Calu3 (cell line): ENCODE data around the gene ALDH9A1. TPM values are rescaled to one million over a fixed set of nuclear protein-coding genes. Genes with fewer than 3 reads are reported as not detected.
"Not testable (repeated sequence)": the region's sequence is repeated elsewhere in the genome, so short reads cannot be mapped to it uniquely, and the experiment has no call there.

Experiments
- BruUV-seq: library from RNA; stranded (reverse); fragments of 400-500 nt; replicated peaks from 2 replicates; lab custom pipeline; 2021; lab: Mats Ljungman, UMichigan
- CTCF ChIA-PET: fragments of 300-600 bp; sonication (Branson Sonifier 250); formaldehyde crosslinking; loops from one replicate; lab custom pipeline; 2022; ENCODE audit warnings: antibody characterized with exemption; lab: Charles Lee
- DNase-seq: peaks from one replicate; pipeline ENCODE4 v3.0.0; 2022
- H3K27ac Mint-ChIP-seq: one replicate; pipeline ENCODE4 v1.8.0; 2022; ENCODE audit warnings: mixed read lengths; ENCODE audit not compliant: unreplicated experiment
- H3K27me3 Mint-ChIP-seq: one replicate; pipeline ENCODE4 v1.8.0; 2022; ENCODE audit warnings: mixed read lengths; ENCODE audit not compliant: unreplicated experiment
- H3K36me3 Mint-ChIP-seq: one replicate; pipeline ENCODE4 v1.8.0; 2022; ENCODE audit warnings: mild to moderate bottlenecking, moderate library complexity, mixed read lengths; ENCODE audit not compliant: insufficient read depth, unreplicated experiment
- H3K4me1 Mint-ChIP-seq: one replicate; pipeline ENCODE4 v1.8.0; 2022; ENCODE audit warnings: mild to moderate bottlenecking, low read depth, mixed read lengths; ENCODE audit not compliant: unreplicated experiment
- H3K4me3 Mint-ChIP-seq: one replicate; pipeline ENCODE4 v1.8.0; 2022; ENCODE audit warnings: mild to moderate bottlenecking, low read depth, moderate library complexity, mixed read lengths; ENCODE audit not compliant: unreplicated experiment
- H3K9me3 Mint-ChIP-seq: one replicate; pipeline ENCODE4 v1.8.0; 2022; ENCODE audit warnings: low read depth, mixed read lengths; ENCODE audit not compliant: unreplicated experiment
- CTCF ChIP-seq: fragments of 200-600 bp; IDR thresholded peaks from one replicate; pipeline ENCODE4 v1.8.0; 2022; ENCODE audit warnings: antibody characterized with exemption; ENCODE audit not compliant: unreplicated experiment
- intact Hi-C: fragments of 100-400 bp; cut with micrococcal nuclease; formaldehyde crosslinking; loops from one replicate; pipeline ENCODE4 v1.10.0; 2022; ENCODE audit not compliant: unreplicated experiment
- total RNA-seq: library from RNA; stranded (reverse); gene quantifications from 2 replicates; pipeline ENCODE4 v1.2.3, GENCODE V29; 2022

Gene ALDH9A1
- total RNA-seq, 1 experiment from 2014 or later = 57.0 TPM

DNA sequence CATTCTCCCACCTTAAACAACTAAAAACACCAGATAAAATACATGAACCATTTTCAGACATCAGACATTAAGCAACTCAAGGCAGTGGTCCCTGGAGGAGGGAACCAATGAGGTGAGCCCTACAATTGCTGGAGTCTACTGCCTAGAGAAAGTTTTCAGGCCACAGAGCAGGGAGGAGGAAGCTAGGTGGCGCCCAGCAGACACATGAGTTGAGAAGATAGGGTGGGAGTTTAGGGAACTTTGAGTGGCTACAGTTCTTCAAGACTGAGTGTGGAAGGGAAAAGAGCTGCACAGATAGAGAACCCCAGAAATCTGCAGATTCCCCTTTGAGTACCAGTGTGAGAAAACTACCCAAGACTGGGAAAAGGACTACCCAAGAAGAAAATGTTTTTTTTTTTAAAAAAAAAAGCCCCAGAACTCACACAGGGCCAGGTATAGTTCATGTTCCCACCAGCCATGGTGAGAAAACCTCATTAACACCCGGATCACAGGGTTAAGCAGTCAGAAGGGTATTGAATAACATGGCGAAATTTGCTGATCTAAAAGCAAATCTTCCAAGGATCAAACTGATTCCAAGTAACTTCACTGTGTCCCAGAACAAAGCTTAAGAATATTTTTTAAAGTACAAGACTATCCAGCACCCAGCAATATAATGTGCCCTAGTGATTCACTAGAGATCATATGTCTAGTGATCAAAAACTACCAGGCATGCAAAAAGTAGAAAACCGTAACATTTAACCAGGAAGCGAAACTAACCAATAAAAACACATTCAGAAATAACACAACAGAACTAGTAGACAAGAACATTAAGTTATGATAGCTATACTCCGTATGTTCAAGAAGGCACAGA, 12.0 kb downstream of the ALDH9A1 start:
- H3K27me3 Mint-ChIP-seq = no peaks in the 10 kb centered on the region
- no peak overlapping the region for H3K4me3 Mint-ChIP-seq
- no TSS peak for BruUV-seq
- no peak overlapping the region for H3K27ac Mint-ChIP-seq
- no peak for DNase-seq
- no peaks in the 10 kb centered on the region for H3K4me1 Mint-ChIP-seq
- CTCF ChIA-PET = interaction anchor here (0.7 to 0.8 kb wide), 2 partner anchors 12 to 25 kb away, joined by 3 read pairs; partner anchors contain the start of gene ALDH9A1
- H3K9me3 Mint-ChIP-seq = no peaks in the 10 kb centered on the region
- intact Hi-C loops = no loop called here
- no peak for TF ChIP-seq CTCF
- no peaks in the 10 kb centered on the region for H3K36me3 Mint-ChIP-seq

DNA sequence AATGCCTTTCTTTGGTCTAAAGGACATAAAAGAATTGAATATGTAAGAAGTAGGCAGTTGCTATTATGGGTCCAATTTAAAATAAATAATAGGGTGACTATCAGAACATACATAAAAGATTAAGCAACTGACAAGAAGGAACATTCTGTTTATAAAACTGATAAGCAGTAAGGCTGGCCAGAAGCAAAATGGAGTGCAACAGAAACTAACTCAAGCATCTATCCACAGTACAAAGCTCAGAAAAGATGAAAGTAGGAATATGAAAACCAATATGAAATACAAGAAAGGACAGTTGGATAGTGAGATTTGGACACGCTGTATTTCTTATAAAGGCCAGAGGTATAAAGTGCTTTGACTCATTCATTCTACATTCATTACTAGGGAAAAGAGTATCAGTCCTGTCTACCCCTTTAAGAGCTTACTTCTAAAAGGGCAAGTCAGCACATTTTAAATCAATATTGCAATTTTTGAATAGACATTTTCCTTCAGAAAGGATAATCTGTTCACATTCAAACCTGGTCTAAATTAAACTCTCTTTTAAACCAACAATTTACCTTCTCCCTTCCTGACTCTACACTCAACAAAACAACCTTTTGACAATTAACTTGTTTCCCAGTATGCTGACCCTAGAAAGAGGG, 14.4 kb downstream of the ALDH9A1 start:
- Mint-ChIP-seq H3K4me1 (no peaks in the 10 kb centered on the region), H3K9me3 (no peaks in the 10 kb centered on the region), H3K27me3 (no peaks in the 10 kb centered on the region), H3K36me3 (peaks cover 5% of the 10 kb centered on the region), H3K4me3 (no peak overlapping the region), H3K27ac (no peak overlapping the region)
- CTCF ChIA-PET = interaction anchor here (0.6 kb wide), 1 partner anchor 645 kb away, joined by 3 read pairs; no protein-coding TSS in a partner anchor
- no peak for DNase-seq
- no peak for TF ChIP-seq CTCF
- intact Hi-C loops = no loop called here
- no TSS peak for BruUV-seq

GRCh38 chr1:165680773-165681172, 17.6 kb downstream of the ALDH9A1 start:
- H3K9me3 Mint-ChIP-seq, H3K27ac Mint-ChIP-seq, H3K4me1 Mint-ChIP-seq, DNase-seq, CTCF ChIA-PET, BruUV-seq, H3K4me3 Mint-ChIP-seq, H3K27me3 Mint-ChIP-seq, intact Hi-C loops: not testable (repeated sequence)
- H3K36me3 Mint-ChIP-seq = peaks cover 11% of the 10 kb centered on the region

DNA sequence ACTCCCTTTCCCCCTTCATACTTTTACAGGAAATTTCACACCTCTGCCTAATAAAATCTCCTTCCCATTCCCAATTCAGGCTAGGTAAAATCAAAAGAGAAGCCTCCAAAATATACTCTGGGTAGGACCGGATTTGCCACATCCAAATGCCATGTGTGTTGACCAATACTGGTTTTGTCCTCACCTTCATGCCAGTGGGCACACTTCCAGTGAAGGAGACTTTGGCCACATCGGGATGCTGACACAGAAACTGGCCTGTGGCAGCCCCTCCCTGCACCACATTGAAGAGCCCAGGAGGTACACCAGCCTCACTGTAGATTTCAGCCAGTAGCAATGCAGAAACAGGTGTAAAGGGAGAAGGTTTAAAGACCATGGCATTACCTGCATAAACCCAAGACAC, 18.1 kb downstream of the ALDH9A1 start:
- CTCF ChIA-PET = no interaction called here
- H3K36me3 Mint-ChIP-seq = peaks cover 11% of the 10 kb centered on the region
- H3K4me1 Mint-ChIP-seq = no peaks in the 10 kb centered on the region
- TF ChIP-seq CTCF = no peak
- peak overlapping the region; percentile 43 for H3K27ac Mint-ChIP-seq
- no peaks in the 10 kb centered on the region for H3K27me3 Mint-ChIP-seq
- DNase-seq = no peak
- no peak overlapping the region for H3K4me3 Mint-ChIP-seq
- H3K9me3 Mint-ChIP-seq = no peaks in the 10 kb centered on the region
- intact Hi-C loops = no loop called here
- no TSS peak for BruUV-seq
